ENCODE data around the gene POPDC2.

Gene POPDC2

GRCh38 chr3:119672776-119673175, 12.4 kb upstream of the POPDC2 start:
- H3K4me3 ChIP-seq (ENCODE audit: low read depth, low read length) = no peak overlapping the region

- H3K4me3 ChIP-seq (ENCODE audit: low read depth, low read length) = no peak overlapping the region
Observed at GRCh38 chr3:119669906-119670570, 9.6 kb upstream of the POPDC2 start.

GRCh38 chr3:119665954-119666559, 5.7 kb upstream of the POPDC2 start:
- H3K4me3 ChIP-seq (ENCODE audit: low read depth, low read length) = no peak overlapping the region

DNA sequence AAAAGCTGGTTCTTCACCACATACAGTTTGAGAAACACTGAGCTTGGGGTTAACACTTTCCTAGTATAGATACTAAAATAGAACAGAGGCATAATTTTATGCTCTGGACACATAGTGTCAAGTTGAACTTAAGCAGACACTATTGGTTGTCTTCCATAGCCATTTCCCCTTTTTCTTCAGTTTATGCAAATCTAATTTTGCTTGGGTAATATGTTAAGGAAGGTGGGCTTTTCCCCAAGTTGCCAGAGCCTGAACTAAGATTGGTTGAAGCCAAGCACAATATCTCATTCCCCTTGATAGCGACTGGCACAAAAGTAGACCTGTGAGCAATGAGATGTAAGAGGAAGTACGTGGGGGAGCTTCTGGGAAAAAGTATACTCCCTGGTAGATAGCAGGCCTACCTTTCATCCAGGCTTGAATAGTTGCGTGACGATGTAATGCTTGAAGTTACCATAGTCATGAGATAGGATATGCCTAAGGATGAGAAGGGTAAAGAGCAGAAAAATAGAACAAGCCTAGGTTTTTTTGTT, 4.5 kb upstream of the POPDC2 start:
- H3K4me3 ChIP-seq (ENCODE audit: low read depth, low read length) = no peak overlapping the region

GRCh38 chr3:119664370-119664769, 4.0 kb upstream of the POPDC2 start:
- no peak overlapping the region for H3K4me3 ChIP-seq (ENCODE audit: low read depth, low read length)

DNA sequence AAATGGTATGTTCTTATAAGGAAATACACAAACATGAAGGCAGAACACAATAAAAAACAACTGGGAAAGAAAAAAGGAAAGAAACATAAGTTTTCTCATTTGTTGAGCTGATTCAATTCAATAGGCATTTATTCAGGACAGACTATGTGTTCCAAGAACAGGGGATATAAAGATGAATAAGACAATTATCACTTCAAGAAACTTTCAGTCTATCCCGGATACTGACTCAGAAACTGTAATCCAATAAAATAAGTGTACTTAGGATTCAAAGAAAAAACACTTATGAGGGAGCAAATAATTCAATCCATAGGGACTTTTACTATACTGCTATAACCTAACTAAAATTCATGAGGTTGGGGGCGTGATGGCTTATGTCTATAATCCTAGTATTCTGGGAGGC, 3.5 kb upstream of the POPDC2 start:
- no peak overlapping the region for H3K4me3 ChIP-seq (ENCODE audit: low read depth, low read length)

DNA sequence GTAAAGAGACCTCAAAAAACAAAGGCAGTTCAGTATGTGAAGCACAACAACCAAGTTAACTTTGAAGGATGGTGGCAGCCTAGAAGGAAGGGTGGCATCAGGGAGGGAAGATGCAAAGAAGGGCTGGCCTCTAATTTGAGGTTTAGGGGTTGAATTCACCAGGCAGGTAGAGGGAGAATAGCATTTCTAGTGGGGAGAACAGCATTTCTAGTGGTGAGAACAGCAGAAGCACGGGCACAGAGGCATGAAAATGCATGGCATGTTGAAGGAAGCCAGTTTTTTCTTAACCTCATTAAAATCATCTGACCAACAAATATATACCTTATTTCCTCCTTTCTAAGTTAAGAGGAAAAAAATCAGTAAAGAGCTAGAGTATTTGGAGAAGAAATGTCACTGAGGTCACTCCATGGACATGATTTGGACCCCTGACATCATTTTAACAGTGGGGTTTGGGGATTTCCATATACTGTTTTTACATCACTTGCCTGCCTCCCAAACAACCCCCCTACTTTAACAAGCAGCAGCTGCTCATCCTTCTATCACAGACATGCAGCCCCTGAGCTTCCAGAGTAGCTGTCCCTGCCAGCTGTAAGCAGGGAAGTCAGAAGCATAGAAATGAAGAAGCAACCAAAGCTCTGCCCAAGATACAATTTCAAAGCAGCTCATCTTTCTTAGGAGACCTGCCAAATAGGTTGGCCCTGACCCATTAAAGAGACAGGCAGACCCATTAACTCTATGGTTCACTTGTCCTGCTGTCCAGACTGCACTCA, 2.4 kb upstream of the POPDC2 start:
- no peak overlapping the region for H3K4me3 ChIP-seq (ENCODE audit: low read depth, low read length)

DNA sequence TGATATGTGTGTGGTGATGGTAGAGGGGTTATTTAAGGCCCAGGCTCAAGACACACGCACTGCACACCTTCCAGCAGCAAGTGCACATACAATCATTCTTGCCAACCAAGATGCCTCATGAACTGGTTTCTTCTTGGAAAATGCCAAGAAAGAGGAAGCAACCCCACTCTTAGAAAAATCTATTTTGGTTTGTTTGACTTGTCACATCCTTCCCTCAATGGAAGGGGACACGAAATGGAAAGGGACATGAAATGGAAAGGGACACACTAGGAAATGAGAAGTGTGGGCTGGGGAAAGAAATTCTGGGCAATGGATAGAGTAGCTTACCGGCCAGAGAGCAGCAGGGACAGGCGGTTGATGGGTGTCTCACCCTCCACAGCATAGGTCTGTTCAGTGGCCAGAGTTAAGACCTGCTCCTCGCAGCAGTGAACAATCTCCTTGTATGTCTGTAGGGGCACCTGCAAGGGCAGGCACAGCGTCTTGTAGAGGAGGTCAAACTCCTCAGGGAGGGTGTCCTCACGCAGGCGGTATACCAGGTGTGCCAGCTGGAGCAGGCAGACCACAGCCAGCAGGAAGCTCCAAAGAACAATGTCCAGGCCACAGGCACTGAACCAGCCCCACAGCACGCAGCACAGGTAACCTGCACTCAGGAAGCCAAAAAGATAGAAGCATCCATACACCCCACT, 640 bp downstream of the POPDC2 start:
- no peak overlapping the region for H3K4me3 ChIP-seq (ENCODE audit: low read depth, low read length)

DNA sequence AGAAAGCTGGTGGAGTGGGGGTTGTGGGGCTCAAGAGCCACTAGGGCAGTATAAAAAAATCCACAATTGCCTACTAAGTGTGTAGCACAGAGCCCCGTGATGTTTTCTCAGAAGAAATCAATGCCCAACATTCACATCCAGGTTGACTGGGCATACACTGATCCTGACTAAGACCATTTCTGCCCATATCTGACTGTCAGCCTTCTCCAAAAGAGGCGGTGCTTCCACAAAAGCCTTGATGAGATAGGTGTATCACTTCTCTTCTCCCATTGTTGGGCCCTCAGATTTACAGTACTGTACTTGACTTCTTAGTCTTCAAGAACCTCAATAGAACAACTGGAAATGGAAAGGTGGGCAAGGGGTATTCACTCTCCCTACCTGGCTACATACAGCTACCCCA, 1.4 kb downstream of the POPDC2 start:
- no peak overlapping the region for H3K4me3 ChIP-seq (ENCODE audit: low read depth, low read length)

- no peak overlapping the region for H3K4me3 ChIP-seq (ENCODE audit: low read depth, low read length)
Observed at GRCh38 chr3:119657887-119658702, 2.3 kb downstream of the POPDC2 start.

GRCh38 chr3:119653876-119654275, 6.5 kb downstream of the POPDC2 start:
- no peak overlapping the region for H3K4me3 ChIP-seq (ENCODE audit: low read depth, low read length)

- no peak overlapping the region for H3K4me3 ChIP-seq (ENCODE audit: low read depth, low read length)
Observed at GRCh38 chr3:119652306-119653033, 7.9 kb downstream of the POPDC2 start.

- H3K4me3 ChIP-seq (ENCODE audit: low read depth, low read length) = no peak overlapping the region
Observed at GRCh38 chr3:119649761-119650160, 10.6 kb downstream of the POPDC2 start.

- H3K4me3 ChIP-seq (ENCODE audit: low read depth, low read length) = no peak overlapping the region
Observed at GRCh38 chr3:119647843-119648575, 12.4 kb downstream of the POPDC2 start.

- H3K4me3 ChIP-seq (ENCODE audit: low read depth, low read length) = no peak overlapping the region
Observed at GRCh38 chr3:119647171-119647570, 13.2 kb downstream of the POPDC2 start.

DNA sequence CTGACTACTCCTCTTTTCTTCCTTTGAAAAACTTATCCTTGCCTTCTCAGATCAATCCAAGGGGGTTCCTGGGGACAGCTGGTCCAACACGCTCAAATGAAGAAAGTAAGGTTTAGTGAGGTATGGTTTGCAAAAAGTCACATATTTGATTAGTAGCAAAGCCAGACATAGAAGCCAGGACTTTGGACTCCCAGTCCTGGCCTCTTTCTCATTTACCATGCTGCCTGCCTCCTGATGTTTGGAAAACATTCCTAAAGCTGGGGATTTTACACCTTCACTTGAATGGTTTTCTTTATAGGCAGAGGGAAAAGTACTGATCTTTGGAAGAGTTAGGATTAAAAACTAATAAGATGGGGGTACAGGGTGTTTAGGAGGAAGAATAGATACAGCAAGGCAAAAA, 14.6 kb downstream of the POPDC2 start:
- H3K4me3 ChIP-seq (ENCODE audit: low read depth, low read length) = no peak overlapping the region

- no peak overlapping the region for H3K4me3 ChIP-seq (ENCODE audit: low read depth, low read length)
Observed at GRCh38 chr3:119644481-119644880, 15.9 kb downstream of the POPDC2 start.

GRCh38 chr3:119643528-119643927, 16.9 kb downstream of the POPDC2 start:
- H3K4me3 ChIP-seq (ENCODE audit: low read depth, low read length) = no peak overlapping the region

Measured in iPS-11a (cell line).